GM23338 (cell line): Measurements from ENCODE around the gene KLF4. TPM values are rescaled to one million over a fixed set of nuclear protein-coding genes. Genes with fewer than 3 reads are reported as not detected.

Source experiments
- ATAC-seq: fragments of 200-7000 bp; cut with Tn5 transposase; 3 replicates; pipeline ENCODE4 v1.9.1; 2020
- DNase-seq: peaks from one replicate; pipeline ENCODE4 v3.0.0-alpha.2; 2015; ENCODE audit warnings: low spot score
- H2AFZ ChIP-seq: fragments of 200-600 bp; sonication (generic); 2 replicates; pipeline ENCODE4 v1.8.0; 2016; ENCODE audit warnings: antibody characterized with exemption, mild to moderate bottlenecking, moderate library complexity
- H3F3A ChIP-seq: fragments of 200-600 bp; sonication (generic); replicated peaks from 2 replicates; pipeline ENCODE4 v1.8.0; 2017; ENCODE audit warnings: antibody characterized with exemption, mixed run types, low read depth
- H3K27ac ChIP-seq: fragments of 200-600 bp; sonication (generic); 2 replicates; pipeline ENCODE4 v1.6.1; 2016; ENCODE audit warnings: low read depth
- H3K27me3 ChIP-seq: fragments of 200-600 bp; sonication (generic); 2 replicates; pipeline ENCODE4 v1.8.0; 2016; ENCODE audit warnings: mild to moderate bottlenecking, mixed run types, moderate library complexity; ENCODE audit not compliant: insufficient read depth
- H3K36me3 ChIP-seq: fragments of 200-600 bp; sonication (generic); 2 replicates; pipeline ENCODE4 v1.8.0; 2016; ENCODE audit warnings: mild to moderate bottlenecking; ENCODE audit not compliant: insufficient read depth
- H3K4me1 ChIP-seq: fragments of 200-600 bp; sonication (generic); 2 replicates; pipeline ENCODE4 v1.8.0; 2016; ENCODE audit warnings: mild to moderate bottlenecking, moderate library complexity; ENCODE audit not compliant: insufficient read depth
- H3K4me2 ChIP-seq: fragments of 200-600 bp; sonication (generic); 2 replicates; pipeline ENCODE4 v1.7.1; 2017; ENCODE audit warnings: mixed run types
- H3K4me3 ChIP-seq: fragments of 200-600 bp; sonication (generic); 2 replicates; pipeline ENCODE4 v1.6.1; 2016; ENCODE audit warnings: mixed run types
- H3K79me2 ChIP-seq: fragments of 200-600 bp; sonication (generic); replicated peaks from 2 replicates; pipeline ENCODE4 v1.8.0; 2017; ENCODE audit warnings: mild to moderate bottlenecking; ENCODE audit not compliant: insufficient read depth
- H3K9me2 ChIP-seq: fragments of 200-600 bp; sonication (generic); 2 replicates; pipeline ENCODE4 v1.8.0; 2017; ENCODE audit not compliant: insufficient read depth
- H4K20me1 ChIP-seq: fragments of 200-600 bp; sonication (generic); replicated peaks from 2 replicates; pipeline ENCODE4 v1.8.0; 2017; ENCODE audit warnings: mild to moderate bottlenecking; ENCODE audit not compliant: insufficient read depth
- H3K27ac Mint-ChIP-seq: 2 replicates; pipeline ENCODE4 v1.8.0; 2020; ENCODE audit warnings: inconsistent platforms, mild to moderate bottlenecking, moderate library complexity, mixed read lengths
- H3K27me3 Mint-ChIP-seq: 3 replicates; pipeline ENCODE4 v1.8.0; 2022; ENCODE audit warnings: low read depth, mild to moderate bottlenecking, moderate library complexity, mixed read lengths, inconsistent platforms; ENCODE audit not compliant: insufficient read depth, poor library complexity
- H3K36me3 Mint-ChIP-seq: 3 replicates; pipeline ENCODE4 v1.8.0; 2021; ENCODE audit warnings: low read depth, mild to moderate bottlenecking, inconsistent platforms, moderate library complexity, mixed read lengths
- H3K4me1 Mint-ChIP-seq: 3 replicates; pipeline ENCODE4 v1.8.0; 2020; ENCODE audit warnings: mild to moderate bottlenecking, inconsistent platforms, mixed read lengths
- H3K4me3 Mint-ChIP-seq: 3 replicates; pipeline ENCODE4 v1.8.0; 2021; ENCODE audit warnings: moderate library complexity, mild to moderate bottlenecking, inconsistent platforms, mixed read lengths
- H3K9me3 Mint-ChIP-seq: 3 replicates; pipeline ENCODE4 v1.8.0; 2020; ENCODE audit warnings: moderate library complexity, mild to moderate bottlenecking, inconsistent platforms, mixed read lengths
- CREB1 ChIP-seq: fragments of 250-450 bp; sonication (Bioruptor Pico); IDR thresholded peaks from 2 replicates; pipeline ENCODE4 v1.5.0; 2020; ENCODE audit warnings: low read depth, mild to moderate bottlenecking, moderate library complexity
- EZH2 ChIP-seq: fragments of 200-600 bp; sonication (generic); IDR thresholded peaks from one replicate; pipeline ENCODE4 v1.8.0; 2017; ENCODE audit warnings: antibody characterized with exemption, mild to moderate bottlenecking, low read depth; ENCODE audit not compliant: unreplicated experiment
- EZH2phosphoT487 ChIP-seq: fragments of 200-600 bp; sonication (generic); IDR thresholded peaks from one replicate; pipeline ENCODE4 v1.8.1; 2018; ENCODE audit warnings: antibody characterized with exemption; ENCODE audit not compliant: unreplicated experiment
- JUNB ChIP-seq: IDR thresholded peaks from one replicate; pipeline ENCODE4 v1.6.1; 2016; ENCODE audit warnings: antibody characterized with exemption; ENCODE audit not compliant: unreplicated experiment
- NANOG ChIP-seq: IDR thresholded peaks from 2 replicates; pipeline ENCODE4 v1.6.1; 2016; ENCODE audit warnings: antibody characterized with exemption, borderline replicate concordance
- POLR2AphosphoS5 ChIP-seq: IDR thresholded peaks from 2 replicates; pipeline ENCODE4 v1.6.1; 2016; ENCODE audit warnings: antibody characterized with exemption, low read depth
- STAT1 ChIP-seq: IDR thresholded peaks from one replicate; pipeline ENCODE4 v1.6.1; 2016; ENCODE audit warnings: antibody characterized with exemption; ENCODE audit not compliant: unreplicated experiment
- ZNF114 ChIP-seq: fragments of 250-450 bp; sonication (Bioruptor Pico); IDR thresholded peaks from 2 replicates; pipeline ENCODE4 v1.5.0; 2020; ENCODE audit warnings: mild to moderate bottlenecking, moderate library complexity
- ZNF331 ChIP-seq: fragments of 250-450 bp; sonication (Bioruptor Pico); IDR thresholded peaks from 2 replicates; pipeline ENCODE4 v1.5.0; 2020; ENCODE audit warnings: low read depth, mild to moderate bottlenecking, moderate library complexity
- polyA plus RNA-seq: library from polyadenylated mRNA; unstranded; fragments of >200 nt; fragmentation: Nextera tagmentation; extraction: Ambion mirVana; gene quantifications from 2 replicates; pipeline ENCODE4 v1.2.1, GENCODE V29; 2016
- total RNA-seq: library from RNA; depleted of rRNA; stranded (reverse); fragments of >200 nt; shearing (Covaris generic); gene quantifications from 2 replicates; pipeline ENCODE4 v1.2.3, GENCODE V29; 2014
- TF ChIP-seq, protein P1 (sequence below): IDR thresholded peaks from 2 replicates; pipeline ENCODE4 v1.6.1; 2016; ENCODE audit warnings: antibody characterized with exemption
- TF ChIP-seq, protein P2 (sequence below): fragments of 250-450 bp; sonication (Bioruptor Pico); IDR thresholded peaks from 2 replicates; pipeline ENCODE4 v1.5.0; 2020; ENCODE audit warnings: mild to moderate bottlenecking, moderate library complexity
- TF ChIP-seq, protein P3 (sequence below): IDR thresholded peaks from one replicate; pipeline ENCODE4 v1.6.1; 2018; ENCODE audit warnings: antibody characterized with exemption; ENCODE audit not compliant: unreplicated experiment
- TF ChIP-seq, protein P4 (sequence below), 2 experiments: fragments of 200-600 bp in 1 of 2; sonication (generic) in 1 of 2; conservative IDR thresholded peaks; 2 replicates each; pipeline versions ENCODE4 v1.5.1 to v1.6.1; 2016 to 2017; ENCODE audit warnings: antibody characterized with exemption in 2 of 2, low read depth in 2 of 2, mild to moderate bottlenecking in 2 of 2, moderate library complexity in 1 of 2

Gene KLF4
- total and polyA plus RNA-seq, 2 experiments from 2014 or later = 8.3 to 29.8 TPM

DNA sequence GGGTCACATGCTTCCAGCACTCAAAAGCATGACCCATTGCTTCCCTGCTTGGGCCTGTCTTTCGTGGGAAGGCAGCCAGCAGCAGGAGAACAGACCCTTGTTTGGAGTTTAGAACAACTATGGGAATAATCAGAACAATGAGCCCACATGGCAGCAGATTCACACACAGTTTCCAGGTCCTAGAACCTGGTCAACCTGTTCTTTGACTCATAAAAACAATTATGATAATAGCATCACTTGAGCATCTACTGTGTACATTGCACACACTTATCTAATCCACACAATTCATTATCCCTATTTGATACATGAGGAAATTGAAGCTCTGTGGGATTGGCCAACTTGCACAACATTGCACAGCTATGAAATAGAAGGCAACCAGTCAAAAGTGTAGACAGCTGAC is 41.7 kb downstream of the KLF4 start:
- H2AFZ ChIP-seq = no peak overlapping the region
- no peaks in the 10 kb centered on the region for H3F3A ChIP-seq
- no peak for DNase-seq
- Mint-ChIP-seq H3K27ac (no peak overlapping the region), H3K36me3 (no peaks in the 10 kb centered on the region; the same call in 2 of the 3 replicates), H3K27me3 (peaks cover 6% of the 10 kb centered on the region), H3K9me3 (no peaks in the 10 kb centered on the region), H3K4me3 (no peak overlapping the region), H3K4me1 (no peaks in the 10 kb centered on the region)
- H3K4me2 ChIP-seq = no peak overlapping the region
- no peak overlapping the region for H3K27ac ChIP-seq
- H3K4me3 ChIP-seq = no peak overlapping the region
- H3K9me2 ChIP-seq = no peaks in the 10 kb centered on the region
- H3K79me2 ChIP-seq = no peaks in the 10 kb centered on the region
- ATAC-seq = no peak
- H4K20me1 ChIP-seq = no peaks in the 10 kb centered on the region
- no peaks in the 10 kb centered on the region for H3K27me3 ChIP-seq
- H3K4me1 ChIP-seq = no peaks in the 10 kb centered on the region
- TF ChIP-seq STAT1 (no peak), POLR2AphosphoS5 (no peak), EZH2phosphoT487 (no peak), JUNB (no peak), ZNF331 (CRISPR knock-in tag) (no peak), ZNF114 (no peak), EZH2 (no peak), CREB1 (CRISPR knock-in tag) (no peak), NANOG (no peak)
- TF ChIP-seq, protein P1, sequence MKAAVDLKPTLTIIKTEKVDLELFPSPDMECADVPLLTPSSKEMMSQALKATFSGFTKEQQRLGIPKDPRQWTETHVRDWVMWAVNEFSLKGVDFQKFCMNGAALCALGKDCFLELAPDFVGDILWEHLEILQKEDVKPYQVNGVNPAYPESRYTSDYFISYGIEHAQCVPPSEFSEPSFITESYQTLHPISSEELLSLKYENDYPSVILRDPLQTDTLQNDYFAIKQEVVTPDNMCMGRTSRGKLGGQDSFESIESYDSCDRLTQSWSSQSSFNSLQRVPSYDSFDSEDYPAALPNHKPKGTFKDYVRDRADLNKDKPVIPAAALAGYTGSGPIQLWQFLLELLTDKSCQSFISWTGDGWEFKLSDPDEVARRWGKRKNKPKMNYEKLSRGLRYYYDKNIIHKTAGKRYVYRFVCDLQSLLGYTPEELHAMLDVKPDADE = no peak
- TF ChIP-seq, protein P2, sequence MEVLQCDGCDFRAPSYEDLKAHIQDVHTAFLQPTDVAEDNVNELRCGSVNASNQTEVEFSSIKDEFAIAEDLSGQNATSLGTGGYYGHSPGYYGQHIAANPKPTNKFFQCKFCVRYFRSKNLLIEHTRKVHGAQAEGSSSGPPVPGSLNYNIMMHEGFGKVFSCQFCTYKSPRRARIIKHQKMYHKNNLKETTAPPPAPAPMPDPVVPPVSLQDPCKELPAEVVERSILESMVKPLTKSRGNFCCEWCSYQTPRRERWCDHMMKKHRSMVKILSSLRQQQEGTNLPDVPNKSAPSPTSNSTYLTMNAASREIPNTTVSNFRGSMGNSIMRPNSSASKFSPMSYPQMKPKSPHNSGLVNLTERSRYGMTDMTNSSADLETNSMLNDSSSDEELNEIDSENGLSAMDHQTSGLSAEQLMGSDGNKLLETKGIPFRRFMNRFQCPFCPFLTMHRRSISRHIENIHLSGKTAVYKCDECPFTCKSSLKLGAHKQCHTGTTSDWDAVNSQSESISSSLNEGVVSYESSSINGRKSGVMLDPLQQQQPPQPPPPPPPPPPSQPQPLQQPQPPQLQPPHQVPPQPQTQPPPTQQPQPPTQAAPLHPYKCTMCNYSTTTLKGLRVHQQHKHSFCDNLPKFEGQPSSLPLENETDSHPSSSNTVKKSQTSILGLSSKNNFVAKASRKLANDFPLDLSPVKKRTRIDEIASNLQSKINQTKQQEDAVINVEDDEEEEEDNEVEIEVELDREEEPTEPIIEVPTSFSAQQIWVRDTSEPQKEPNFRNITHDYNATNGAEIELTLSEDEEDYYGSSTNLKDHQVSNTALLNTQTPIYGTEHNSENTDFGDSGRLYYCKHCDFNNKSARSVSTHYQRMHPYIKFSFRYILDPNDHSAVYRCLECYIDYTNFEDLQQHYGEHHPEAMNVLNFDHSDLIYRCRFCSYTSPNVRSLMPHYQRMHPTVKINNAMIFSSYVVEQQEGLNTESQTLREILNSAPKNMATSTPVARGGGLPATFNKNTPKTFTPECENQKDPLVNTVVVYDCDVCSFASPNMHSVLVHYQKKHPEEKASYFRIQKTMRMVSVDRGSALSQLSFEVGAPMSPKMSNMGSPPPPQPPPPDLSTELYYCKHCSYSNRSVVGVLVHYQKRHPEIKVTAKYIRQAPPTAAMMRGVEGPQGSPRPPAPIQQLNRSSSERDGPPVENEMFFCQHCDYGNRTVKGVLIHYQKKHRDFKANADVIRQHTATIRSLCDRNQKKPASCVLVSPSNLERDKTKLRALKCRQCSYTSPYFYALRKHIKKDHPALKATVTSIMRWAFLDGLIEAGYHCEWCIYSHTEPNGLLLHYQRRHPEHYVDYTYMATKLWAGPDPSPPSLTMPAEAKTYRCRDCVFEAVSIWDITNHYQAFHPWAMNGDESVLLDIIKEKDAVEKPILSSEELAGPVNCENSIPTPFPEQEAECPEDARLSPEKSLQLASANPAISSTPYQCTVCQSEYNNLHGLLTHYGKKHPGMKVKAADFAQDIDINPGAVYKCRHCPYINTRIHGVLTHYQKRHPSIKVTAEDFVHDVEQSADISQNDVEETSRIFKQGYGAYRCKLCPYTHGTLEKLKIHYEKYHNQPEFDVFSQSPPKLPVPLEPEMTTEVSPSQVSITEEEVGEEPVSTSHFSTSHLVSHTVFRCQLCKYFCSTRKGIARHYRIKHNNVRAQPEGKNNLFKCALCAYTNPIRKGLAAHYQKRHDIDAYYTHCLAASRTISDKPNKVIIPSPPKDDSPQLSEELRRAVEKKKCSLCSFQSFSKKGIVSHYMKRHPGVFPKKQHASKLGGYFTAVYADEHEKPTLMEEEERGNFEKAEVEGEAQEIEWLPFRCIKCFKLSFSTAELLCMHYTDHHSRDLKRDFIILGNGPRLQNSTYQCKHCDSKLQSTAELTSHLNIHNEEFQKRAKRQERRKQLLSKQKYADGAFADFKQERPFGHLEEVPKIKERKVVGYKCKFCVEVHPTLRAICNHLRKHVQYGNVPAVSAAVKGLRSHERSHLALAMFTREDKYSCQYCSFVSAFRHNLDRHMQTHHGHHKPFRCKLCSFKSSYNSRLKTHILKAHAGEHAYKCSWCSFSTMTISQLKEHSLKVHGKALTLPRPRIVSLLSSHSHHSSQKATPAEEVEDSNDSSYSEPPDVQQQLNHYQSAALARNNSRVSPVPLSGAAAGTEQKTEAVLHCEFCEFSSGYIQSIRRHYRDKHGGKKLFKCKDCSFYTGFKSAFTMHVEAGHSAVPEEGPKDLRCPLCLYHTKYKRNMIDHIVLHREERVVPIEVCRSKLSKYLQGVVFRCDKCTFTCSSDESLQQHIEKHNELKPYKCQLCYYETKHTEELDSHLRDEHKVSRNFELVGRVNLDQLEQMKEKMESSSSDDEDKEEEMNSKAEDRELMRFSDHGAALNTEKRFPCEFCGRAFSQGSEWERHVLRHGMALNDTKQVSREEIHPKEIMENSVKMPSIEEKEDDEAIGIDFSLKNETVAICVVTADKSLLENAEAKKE (CRISPR knock-in tag) = no peak
- TF ChIP-seq, protein P3, sequence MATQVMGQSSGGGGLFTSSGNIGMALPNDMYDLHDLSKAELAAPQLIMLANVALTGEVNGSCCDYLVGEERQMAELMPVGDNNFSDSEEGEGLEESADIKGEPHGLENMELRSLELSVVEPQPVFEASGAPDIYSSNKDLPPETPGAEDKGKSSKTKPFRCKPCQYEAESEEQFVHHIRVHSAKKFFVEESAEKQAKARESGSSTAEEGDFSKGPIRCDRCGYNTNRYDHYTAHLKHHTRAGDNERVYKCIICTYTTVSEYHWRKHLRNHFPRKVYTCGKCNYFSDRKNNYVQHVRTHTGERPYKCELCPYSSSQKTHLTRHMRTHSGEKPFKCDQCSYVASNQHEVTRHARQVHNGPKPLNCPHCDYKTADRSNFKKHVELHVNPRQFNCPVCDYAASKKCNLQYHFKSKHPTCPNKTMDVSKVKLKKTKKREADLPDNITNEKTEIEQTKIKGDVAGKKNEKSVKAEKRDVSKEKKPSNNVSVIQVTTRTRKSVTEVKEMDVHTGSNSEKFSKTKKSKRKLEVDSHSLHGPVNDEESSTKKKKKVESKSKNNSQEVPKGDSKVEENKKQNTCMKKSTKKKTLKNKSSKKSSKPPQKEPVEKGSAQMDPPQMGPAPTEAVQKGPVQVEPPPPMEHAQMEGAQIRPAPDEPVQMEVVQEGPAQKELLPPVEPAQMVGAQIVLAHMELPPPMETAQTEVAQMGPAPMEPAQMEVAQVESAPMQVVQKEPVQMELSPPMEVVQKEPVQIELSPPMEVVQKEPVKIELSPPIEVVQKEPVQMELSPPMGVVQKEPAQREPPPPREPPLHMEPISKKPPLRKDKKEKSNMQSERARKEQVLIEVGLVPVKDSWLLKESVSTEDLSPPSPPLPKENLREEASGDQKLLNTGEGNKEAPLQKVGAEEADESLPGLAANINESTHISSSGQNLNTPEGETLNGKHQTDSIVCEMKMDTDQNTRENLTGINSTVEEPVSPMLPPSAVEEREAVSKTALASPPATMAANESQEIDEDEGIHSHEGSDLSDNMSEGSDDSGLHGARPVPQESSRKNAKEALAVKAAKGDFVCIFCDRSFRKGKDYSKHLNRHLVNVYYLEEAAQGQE = no peak
- TF ChIP-seq, protein P4, sequence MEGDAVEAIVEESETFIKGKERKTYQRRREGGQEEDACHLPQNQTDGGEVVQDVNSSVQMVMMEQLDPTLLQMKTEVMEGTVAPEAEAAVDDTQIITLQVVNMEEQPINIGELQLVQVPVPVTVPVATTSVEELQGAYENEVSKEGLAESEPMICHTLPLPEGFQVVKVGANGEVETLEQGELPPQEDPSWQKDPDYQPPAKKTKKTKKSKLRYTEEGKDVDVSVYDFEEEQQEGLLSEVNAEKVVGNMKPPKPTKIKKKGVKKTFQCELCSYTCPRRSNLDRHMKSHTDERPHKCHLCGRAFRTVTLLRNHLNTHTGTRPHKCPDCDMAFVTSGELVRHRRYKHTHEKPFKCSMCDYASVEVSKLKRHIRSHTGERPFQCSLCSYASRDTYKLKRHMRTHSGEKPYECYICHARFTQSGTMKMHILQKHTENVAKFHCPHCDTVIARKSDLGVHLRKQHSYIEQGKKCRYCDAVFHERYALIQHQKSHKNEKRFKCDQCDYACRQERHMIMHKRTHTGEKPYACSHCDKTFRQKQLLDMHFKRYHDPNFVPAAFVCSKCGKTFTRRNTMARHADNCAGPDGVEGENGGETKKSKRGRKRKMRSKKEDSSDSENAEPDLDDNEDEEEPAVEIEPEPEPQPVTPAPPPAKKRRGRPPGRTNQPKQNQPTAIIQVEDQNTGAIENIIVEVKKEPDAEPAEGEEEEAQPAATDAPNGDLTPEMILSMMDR (conservative IDR thresholded peaks at IDR 0.05; ENCODE audit: low read depth in 2 of 2) = no peak
- H3K36me3 ChIP-seq = no peaks in the 10 kb centered on the region
